ENCODE data around the gene HLA-DMA.

The HLA-DMA gene

GRCh38 chr6:32975886-32976285 is 23.0 kb upstream of the HLA-DMA start:
- in situ Hi-C loops (cut with MboI; ENCODE audit: low sequenced_read_pairs), result loop anchor here (5.0 kb wide), 1 partner anchor 79 kb away; no protein-coding TSS in a partner anchor

- in situ Hi-C loops (cut with MboI; ENCODE audit: low sequenced_read_pairs), result loop anchor here (5.0 kb wide), 1 partner anchor 77 kb away; no protein-coding TSS in a partner anchor
These were observed 21.8 kb upstream of the HLA-DMA start for GRCh38 chr6:32974541-32975308.

DNA sequence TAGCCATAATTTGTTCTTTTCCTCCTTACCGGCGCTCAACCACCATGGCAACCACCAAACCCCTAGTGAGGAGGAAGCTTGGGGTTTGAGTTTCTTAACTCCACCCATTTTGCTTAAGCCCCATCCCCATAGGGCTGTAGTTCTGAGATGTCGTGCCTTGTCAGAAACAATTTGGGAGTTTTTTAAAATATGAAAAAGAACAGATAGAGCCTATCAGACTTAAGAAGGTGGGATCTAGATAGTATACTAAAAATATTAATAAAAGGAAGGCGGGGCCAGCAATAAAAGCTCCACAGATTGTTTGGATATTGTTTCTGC is 21.1 kb upstream of the HLA-DMA start:
- in situ Hi-C loops (cut with MboI; ENCODE audit: low sequenced_read_pairs), result no loop called here

DNA sequence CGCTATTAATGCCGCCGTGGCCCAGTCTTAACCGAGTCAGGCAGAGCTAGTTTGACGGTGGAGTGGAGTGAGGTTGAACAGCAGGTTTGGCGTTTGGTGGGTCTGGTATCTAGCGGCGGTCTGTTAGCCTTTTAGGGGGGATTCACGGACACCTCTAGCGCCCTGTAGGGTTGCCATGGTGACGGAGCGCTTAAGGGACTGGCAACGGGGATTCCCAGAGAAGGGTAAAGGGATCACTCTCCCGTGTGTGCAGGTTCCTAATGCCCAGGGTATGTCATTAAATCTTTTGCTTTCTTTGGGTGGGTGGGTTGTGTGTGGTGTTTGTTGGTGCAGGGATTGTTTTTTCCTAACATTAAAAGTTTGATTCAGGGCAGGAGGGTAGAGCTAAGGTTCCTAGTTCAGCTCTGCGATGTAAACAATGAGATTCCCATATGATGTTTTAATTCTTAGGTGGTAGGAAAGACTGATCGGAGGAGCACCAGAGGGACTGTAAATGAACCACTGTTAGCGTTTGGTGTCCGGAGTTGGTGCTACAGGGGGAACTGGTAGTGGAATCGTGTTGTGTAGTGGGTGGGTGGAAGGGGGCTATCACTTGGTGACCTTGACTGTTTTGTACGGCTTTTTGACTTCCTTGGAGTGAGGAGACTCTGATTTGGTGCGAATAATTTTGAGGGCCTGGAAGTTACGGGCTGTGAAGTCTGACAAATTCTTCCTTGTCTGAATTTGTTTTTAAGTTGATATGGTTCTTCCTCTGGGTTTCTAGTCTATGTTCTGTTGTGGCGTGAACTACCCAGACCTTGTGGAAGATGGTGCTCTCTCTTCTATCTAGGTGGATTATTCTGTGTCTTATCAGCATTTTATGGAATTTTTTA is 20.5 kb upstream of the HLA-DMA start:
- in situ Hi-C loops (cut with MboI; ENCODE audit: low sequenced_read_pairs), result no loop called here

GRCh38 chr6:32972353-32973143 is 19.7 kb upstream of the HLA-DMA start:
- in situ Hi-C loops (cut with MboI; ENCODE audit: low sequenced_read_pairs), result no loop called here

DNA sequence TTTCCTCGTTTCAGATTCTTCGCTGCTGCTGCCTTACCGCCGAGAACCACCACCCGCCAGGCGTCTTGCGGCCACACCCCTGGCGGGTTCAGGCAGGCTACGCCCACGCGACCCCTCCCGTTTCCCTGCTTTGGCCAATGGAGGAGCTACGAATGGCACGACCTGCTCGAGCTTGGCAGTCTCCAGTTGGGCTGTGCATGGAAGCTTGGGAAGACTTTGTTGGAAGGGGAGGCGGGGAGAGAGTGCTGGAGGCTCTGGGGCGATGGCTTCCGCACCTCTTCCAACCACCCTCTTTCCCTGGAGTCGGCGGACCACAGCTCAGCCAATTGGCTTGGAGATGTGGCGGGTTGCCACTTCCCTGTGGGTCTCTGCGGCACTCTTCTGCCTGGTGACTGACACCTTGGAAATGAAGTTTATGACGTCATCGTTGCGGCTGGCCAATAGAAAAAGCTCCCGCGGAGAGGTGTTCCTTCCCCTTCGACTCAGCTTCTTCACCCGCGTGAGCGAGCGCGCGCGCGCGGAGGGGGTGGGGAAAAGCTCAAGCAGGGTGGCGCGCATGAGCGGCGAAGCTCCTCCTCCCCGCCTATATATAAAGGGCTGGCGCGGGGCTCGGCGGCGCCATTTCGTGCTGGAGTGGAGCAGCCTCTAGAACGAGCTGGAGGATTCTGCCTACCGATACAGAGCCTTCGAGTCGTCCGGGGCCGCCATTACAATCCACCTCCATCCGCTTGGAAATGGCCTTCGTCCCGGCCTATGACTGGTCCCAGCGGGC is 18.9 kb upstream of the HLA-DMA start:
- in situ Hi-C loops (cut with MboI; ENCODE audit: low sequenced_read_pairs), result no loop called here

DNA sequence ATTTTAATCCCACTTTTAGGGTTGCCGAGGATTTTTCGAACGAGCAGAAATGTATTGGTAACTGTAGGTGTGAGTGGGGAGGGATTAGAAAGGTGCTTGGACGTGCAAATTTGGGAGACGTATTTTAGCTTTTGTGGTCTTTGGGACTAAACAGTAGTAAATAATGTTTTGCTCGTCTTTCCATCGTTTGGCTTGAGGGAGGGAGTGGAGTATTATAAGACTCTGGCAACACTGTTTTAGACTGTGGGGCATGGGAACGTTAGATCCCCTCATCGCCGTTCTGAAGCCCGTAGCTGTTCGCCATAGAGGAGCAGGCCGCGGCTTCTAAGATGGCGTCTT is 18.3 kb upstream of the HLA-DMA start:
- in situ Hi-C loops (cut with MboI; ENCODE audit: low sequenced_read_pairs), result no loop called here

DNA sequence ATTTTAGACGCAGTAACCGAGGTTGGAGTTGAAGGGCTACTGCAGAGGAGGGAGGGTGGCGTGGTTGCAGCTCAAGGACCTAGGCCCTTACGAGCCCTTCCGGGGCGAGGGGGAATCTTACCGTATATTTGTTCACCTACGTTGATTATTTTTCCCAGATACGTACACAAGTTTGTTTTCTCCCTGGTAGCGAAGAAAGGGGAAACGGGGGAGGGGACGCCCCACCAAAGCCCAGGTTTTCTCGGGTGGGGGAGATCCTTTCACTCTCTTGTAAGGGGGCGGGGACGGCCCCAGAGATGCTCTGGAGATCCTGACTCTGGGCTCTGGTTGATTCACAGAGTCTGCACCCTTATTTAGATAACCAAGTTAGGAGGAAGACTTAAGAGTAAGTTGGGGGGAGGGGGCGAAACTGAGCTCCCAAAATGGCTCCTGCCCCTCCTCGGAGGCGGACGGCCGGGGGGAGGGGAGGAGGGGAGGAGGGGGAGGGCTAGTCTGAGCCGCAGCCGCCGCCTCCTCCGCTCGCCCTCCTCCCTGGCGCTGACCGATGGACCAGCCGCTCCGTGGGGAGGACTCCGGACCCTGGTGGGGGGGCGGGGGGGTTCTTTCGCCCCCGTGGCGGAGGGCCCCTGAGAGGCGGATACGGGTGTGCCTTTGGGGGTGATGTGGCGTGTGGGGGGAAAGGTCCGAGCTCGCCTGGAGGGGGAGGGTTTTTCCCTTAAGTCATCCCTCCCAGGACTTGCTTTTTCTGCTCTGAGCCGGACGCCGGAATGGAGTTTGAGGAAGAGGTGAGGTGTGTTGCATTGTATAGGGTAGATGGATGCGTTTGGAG is 17.7 kb upstream of the HLA-DMA start:
- in situ Hi-C loops (cut with MboI; ENCODE audit: low sequenced_read_pairs), result no loop called here

DNA sequence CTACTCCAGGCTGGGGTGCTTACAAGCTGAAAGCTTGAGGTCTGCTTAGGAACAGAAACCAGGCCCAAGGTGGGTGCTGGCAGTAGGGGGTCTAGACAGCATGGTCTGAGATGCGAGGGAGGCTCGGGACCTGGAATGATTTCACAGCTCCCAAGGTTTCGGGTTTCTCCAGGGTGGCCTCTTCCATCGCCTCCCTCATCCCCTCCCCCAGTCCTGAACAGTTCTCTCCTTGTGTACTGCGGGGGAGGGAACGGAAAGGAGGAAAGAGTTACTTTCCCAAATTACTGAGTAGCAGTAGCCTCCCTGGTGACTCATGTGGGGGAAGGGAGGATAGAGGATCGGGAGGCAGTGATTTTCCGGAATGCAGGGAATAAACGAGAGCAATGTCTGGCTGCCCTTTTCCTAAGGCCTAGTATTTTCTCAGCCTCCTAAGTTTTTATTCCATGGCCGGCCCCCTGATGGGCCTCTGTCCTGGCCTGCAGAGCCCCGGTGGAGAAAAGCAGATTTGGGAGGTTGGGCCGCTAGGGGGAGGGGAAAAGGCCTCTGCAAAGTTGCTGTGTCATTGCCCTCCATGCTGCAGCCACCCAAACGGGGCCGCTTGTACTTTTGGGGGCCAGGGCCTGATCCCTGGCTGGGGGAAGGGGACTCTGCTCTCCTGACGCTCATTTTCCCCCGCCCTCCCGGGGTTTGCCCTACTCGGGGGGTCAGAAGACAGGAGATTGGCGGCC is 17.0 kb upstream of the HLA-DMA start:
- in situ Hi-C loops (cut with MboI; ENCODE audit: low sequenced_read_pairs), result no loop called here

DNA sequence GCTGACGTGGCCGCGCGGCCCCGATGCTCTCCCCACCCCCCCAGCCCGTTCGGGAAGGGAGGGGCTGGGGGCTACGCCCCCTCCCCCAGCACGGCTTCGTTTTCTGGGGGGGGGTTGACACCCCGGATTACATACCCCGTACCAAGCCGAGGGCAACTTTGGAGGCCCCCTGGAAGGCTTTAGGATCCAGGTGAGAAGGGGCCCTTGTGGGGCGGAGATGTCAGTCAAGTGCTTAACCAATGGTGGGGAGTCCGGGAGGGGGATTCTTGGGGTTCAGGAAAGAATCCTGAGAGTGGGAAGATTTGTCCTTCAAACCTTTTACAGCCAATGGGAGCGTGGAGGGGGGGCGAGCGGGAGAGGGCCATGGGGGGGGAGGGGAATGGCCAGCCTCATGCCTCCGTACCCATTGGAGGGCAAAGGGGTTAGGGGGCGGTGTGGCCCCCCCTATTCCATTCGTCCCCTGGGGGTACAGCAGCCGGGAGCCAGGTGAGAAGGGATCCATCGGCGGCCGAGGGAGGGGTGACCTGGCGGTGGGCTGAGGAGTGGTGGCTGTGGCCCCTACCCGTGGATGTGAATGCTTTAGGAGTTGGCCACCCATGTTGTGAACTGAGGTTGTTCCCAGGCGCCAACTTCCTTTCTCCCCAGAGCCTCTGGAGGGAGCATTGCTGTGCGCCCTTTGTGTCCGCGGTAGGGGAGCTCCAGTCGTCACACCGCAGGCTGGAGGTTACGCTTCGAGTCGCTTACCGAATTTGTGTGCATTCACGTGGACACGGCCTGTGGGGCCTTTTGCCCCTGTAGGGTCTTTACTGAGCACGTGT is 16.2 kb upstream of the HLA-DMA start:
- in situ Hi-C loops (cut with MboI; ENCODE audit: low sequenced_read_pairs), result no loop called here

GRCh38 chr6:32968093-32968866 is 15.4 kb upstream of the HLA-DMA start, which contains the start of gene BRD2:
TSS of gene BRD2 (plus strand) at chr6:32968594. CDS start at chr6:32972899, 4,305 bp downstream.
- in situ Hi-C loops (cut with MboI; ENCODE audit: low sequenced_read_pairs), result no loop called here

GRCh38 chr6:32967151-32968091 is 14.5 kb upstream of the HLA-DMA start:
- in situ Hi-C loops (cut with MboI; ENCODE audit: low sequenced_read_pairs), result no loop called here

- in situ Hi-C loops (cut with MboI; ENCODE audit: low sequenced_read_pairs), result no loop called here
These were observed 11.9 kb upstream of the HLA-DMA start for GRCh38 chr6:32964776-32965175.

GRCh38 chr6:32963866-32964265 is 11.0 kb upstream of the HLA-DMA start:
- in situ Hi-C loops (cut with MboI; ENCODE audit: low sequenced_read_pairs), result no loop called here

DNA sequence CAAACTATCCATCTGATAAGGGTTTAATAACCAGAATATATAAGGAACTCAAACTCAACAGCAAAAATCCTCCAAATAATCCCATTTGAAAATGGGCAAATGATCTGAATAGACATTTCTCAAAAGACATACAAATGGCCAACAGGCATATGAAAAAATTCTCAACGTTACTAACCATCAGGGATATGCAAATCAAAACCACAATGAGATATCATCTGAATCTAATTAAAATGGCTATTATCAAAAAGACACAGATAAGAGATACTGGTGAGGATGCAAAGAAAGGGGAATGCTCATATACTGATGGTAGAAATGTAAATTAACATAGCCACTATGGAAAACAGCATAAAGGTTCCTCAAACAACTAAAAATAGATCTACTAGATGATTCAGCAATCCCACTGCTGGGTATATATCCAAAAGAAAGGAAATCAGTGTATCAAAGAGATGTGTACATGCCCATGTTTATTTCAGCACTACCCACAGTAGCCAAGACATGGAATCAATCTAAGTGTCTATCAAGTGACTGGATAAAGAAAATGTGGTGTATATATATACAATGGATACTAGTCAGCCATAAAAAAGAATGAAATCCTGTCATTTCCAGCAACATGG is 9.4 kb upstream of the HLA-DMA start:
- in situ Hi-C loops (cut with MboI; ENCODE audit: low sequenced_read_pairs), result no loop called here

DNA sequence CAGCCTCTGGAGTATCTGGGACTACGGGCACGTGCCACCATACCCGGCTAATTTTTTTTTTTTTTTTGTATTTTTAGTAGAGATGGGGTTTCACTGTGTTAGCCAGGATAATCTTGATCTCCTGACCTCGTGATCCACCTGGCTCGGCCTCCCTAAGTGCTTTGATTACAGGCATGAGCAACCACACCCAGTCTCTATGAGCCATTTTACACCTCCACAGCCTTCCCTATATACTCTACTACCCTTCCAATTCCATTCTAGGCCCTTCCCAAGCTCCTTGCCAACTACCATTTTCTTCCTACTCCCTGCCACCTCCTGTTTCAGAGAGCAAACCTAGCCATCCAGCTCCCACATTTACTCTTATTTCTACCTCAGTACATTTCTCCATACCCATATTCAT is 7.7 kb upstream of the HLA-DMA start:
- in situ Hi-C loops (cut with MboI; ENCODE audit: low sequenced_read_pairs), result no loop called here
